Ovary (tissue), 3 donors: ENCODE results near the gene PGM3.

Experiments used
- POLR2A ChIP-seq: fragments of 450-650 bp; IDR thresholded peaks from one replicate; pipeline ENCODE4 v1.6.1; 2017; ENCODE audit warnings: antibody characterized with exemption, mild to moderate bottlenecking, moderate library complexity
- TF ChIP-seq, protein P1 (sequence below), 3 donors: fragments of 450-650 bp in 2 of 3; fragments of 200-600 bp in 1 of 3; IDR thresholded peaks; one replicate each; pipeline versions ENCODE4 v1.5.1 to v1.8.0; 2016 to 2022; ENCODE audit warnings: antibody characterized with exemption in 3 of 3, mild to moderate bottlenecking in 1 of 3
- donor health status: DM: no; HTN: no; CAD: no.

DNA sequence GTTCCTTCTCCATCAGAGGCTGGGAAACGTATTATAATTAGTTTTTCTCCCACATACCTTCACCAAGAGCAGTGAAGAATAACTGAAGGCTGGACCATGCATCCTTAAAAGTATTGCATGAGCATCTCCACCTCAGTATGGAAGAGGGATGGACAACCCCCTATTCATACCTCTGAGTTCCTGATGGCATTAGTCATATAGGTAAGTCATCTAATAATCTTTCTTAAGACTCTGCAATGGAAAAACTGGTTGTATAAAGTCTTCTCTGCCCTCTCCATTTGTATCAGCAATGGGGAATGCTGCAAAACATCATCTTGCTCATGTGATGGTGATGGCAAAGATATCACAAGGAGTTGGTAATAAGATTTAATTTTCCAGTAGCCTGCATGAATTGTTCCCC is 24.5 kb downstream of the PGM3 start:
- TF ChIP-seq, protein P1, sequence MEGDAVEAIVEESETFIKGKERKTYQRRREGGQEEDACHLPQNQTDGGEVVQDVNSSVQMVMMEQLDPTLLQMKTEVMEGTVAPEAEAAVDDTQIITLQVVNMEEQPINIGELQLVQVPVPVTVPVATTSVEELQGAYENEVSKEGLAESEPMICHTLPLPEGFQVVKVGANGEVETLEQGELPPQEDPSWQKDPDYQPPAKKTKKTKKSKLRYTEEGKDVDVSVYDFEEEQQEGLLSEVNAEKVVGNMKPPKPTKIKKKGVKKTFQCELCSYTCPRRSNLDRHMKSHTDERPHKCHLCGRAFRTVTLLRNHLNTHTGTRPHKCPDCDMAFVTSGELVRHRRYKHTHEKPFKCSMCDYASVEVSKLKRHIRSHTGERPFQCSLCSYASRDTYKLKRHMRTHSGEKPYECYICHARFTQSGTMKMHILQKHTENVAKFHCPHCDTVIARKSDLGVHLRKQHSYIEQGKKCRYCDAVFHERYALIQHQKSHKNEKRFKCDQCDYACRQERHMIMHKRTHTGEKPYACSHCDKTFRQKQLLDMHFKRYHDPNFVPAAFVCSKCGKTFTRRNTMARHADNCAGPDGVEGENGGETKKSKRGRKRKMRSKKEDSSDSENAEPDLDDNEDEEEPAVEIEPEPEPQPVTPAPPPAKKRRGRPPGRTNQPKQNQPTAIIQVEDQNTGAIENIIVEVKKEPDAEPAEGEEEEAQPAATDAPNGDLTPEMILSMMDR (IDR thresholded peaks at IDR 0.05): no peak
- no peak for TF ChIP-seq POLR2A
